HepG2 (cell line): Measurements from ENCODE around the gene TPGS1. TPM values are rescaled to one million over a fixed set of nuclear protein-coding genes. Genes with fewer than 3 reads are reported as not detected.

Source experiments
- ATF6 ChIP-seq: sonication (generic); formaldehyde crosslinking; conservative IDR thresholded peaks from 2 replicates; pipeline ENCODE4 v1.4.0; 2020; ENCODE audit warnings: missing genetic modification reagents
- GABPB1 ChIP-seq: IDR thresholded peaks from 2 replicates; pipeline ENCODE4 v1.6.1; 2016; ENCODE audit warnings: mild to moderate bottlenecking, missing genetic modification reagents, moderate library complexity, missing compliant biosample characterization
- KLF11 ChIP-seq: IDR thresholded peaks from 2 replicates; pipeline ENCODE4 v1.6.1; 2016; ENCODE audit warnings: missing compliant biosample characterization
- KMT2B ChIP-seq: IDR thresholded peaks from 2 replicates; pipeline ENCODE4 v1.6.1; 2016; ENCODE audit warnings: missing genetic modification reagents, missing compliant biosample characterization
- REPIN1 ChIP-seq: sonication (generic); formaldehyde crosslinking; IDR thresholded peaks from 2 replicates; pipeline ENCODE4 v1.8.0; 2022; ENCODE audit warnings: missing genetic modification reagents, low read depth, mild to moderate bottlenecking, borderline replicate concordance
- SOX13 ChIP-seq, 3 experiments: fragments of 450-650 bp in 1 of 3; sonication (generic) in 1 of 3; formaldehyde crosslinking in 1 of 3; IDR thresholded peaks in 2 of 3; conservative IDR thresholded peaks in 1 of 3; 2 replicates each; pipeline versions ENCODE4 v1.5.0 to v1.6.1; 2016 to 2020; ENCODE audit warnings: antibody characterized with exemption in 1 of 3, mild to moderate bottlenecking in 1 of 3, missing compliant biosample characterization in 1 of 3, missing genetic modification reagents in 1 of 3, moderate library complexity in 1 of 3
- ZFP90 ChIP-seq: sonication (generic); formaldehyde crosslinking; IDR thresholded peaks from 2 replicates; pipeline ENCODE4 v1.8.0; 2022; ENCODE audit warnings: missing genetic modification reagents, mild to moderate bottlenecking, inconsistent platforms, borderline replicate concordance
- ZKSCAN8 ChIP-seq: IDR thresholded peaks from 2 replicates; pipeline ENCODE4 v1.6.1; 2016; ENCODE audit warnings: borderline replicate concordance, missing genetic modification reagents, missing compliant biosample characterization
- ZNF10 ChIP-seq: sonication (generic); formaldehyde crosslinking; IDR thresholded peaks from 2 replicates; pipeline ENCODE4 v1.4.0; 2020; ENCODE audit warnings: mild to moderate bottlenecking, low read depth, missing genetic modification reagents, borderline replicate concordance
- ZNF18 ChIP-seq: sonication (generic); formaldehyde crosslinking; IDR thresholded peaks from 2 replicates; pipeline ENCODE4 v1.8.0; 2022; ENCODE audit warnings: mild to moderate bottlenecking, missing genetic modification reagents; ENCODE audit not compliant: insufficient replicate concordance
- ZNF563 ChIP-seq: sonication (generic); formaldehyde crosslinking; IDR thresholded peaks from 2 replicates; pipeline ENCODE4 v1.8.0; 2022; ENCODE audit warnings: mild to moderate bottlenecking, moderate library complexity, missing genetic modification reagents
- polyA plus RNA-seq, 8 experiments: library from polyadenylated mRNA; depleted of rRNA in 3 of 8; stranded (reverse) in 7 of 8; unstranded in 1 of 8; fragments of >200 nt; fragmentation: Illumina TruSeq in 4 of 8; extraction: Trizol in 4 of 8; gene quantifications; 2 replicates each; pipeline versions ENCODE4 v1.2.1 to v1.2.3, GENCODE V29; 2011 to 2016; ENCODE audit warnings: low read depth in 4 of 8, missing spikeins in 1 of 8, mixed read lengths in 1 of 8; ENCODE audit not compliant: insufficient read depth in 1 of 8
- total RNA-seq, 5 experiments: library from RNA; depleted of rRNA; stranded (reverse); fragments of >200 nt; fragmentation: Illumina TruSeq; extraction: Trizol; gene quantifications; 2 replicates each; pipeline ENCODE4 v1.2.3, GENCODE V29; 2016; ENCODE audit warnings: low read depth in 1 of 5
- TF ChIP-seq, protein P1 (sequence below): sonication (generic); formaldehyde crosslinking; IDR thresholded peaks from 2 replicates; pipeline ENCODE4 v1.4.0; 2020; ENCODE audit warnings: mild to moderate bottlenecking, missing genetic modification reagents, borderline replicate concordance

TPGS1 gene
- total and polyA plus RNA-seq, 2 of the 13 experiments (the other 11 are each of a cell fraction or from before 2014, with no cell fraction given): 1.1 to 6.2 TPM

DNA sequence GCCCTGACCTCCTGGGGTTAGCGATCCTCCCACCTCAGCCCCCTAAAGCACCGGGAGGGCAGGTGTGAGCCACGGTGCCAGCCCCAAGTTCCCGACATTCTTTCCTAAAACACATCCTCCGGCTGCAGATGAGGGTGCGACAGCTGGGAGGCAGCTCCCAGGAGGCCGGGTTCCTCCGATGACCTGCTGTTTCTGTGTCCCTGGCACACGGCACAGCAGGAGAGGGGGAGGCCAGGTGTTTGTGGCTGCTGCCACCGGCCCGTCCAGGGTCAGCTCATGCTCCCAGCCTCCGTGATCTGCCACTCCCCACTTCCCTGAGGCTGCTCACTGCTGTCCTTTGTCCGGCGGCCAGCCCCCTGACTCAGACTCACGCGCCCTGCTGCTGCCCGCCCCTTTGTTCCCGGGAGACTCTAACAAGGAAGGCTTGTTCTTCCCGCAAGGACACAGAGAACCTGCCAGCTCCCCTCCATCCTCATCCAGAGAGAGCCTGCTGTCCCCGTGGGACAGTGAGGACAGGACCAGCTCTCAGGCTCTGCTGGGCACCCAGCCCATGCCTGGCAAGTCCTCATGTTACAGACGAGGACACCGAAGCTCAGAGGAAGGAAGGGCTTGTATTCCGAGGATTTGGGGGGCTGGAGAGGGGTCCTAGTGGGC is 21.6 kb upstream of the TPGS1 start (continued):
- TF ChIP-seq ATF6 (CRISPR knock-in tag): no peak
- TF ChIP-seq ZNF563 (CRISPR knock-in tag): 0 out of 2 replicates have a peak, but pooled peaks have one; percentile 22
- no peak for TF ChIP-seq KLF11
- no peak for TF ChIP-seq ZNF18
- peak; percentile 36; the same call in 1 of the 2 replicates for TF ChIP-seq ZKSCAN8
- TF ChIP-seq ZNF10 (CRISPR knock-in tag): no peak
- peak; percentile 31; the same call in 1 of the 2 replicates for TF ChIP-seq GABPB1 (CRISPR knock-in tag)
- TF ChIP-seq SOX13 (IDR thresholded peaks at IDR 0.05): 0 out of 2 replicates have a peak, but pooled peaks have one; percentile 20
- peak in 1 of 2 experiments; percentile 83; a peak in 1 of 4 replicates for TF ChIP-seq SOX13 (CRISPR knock-in tag; conservative IDR thresholded peaks at IDR 0.05 in 1 of 2, IDR thresholded peaks at IDR 0.05 in 1 of 2)
- TF ChIP-seq, protein P1, sequence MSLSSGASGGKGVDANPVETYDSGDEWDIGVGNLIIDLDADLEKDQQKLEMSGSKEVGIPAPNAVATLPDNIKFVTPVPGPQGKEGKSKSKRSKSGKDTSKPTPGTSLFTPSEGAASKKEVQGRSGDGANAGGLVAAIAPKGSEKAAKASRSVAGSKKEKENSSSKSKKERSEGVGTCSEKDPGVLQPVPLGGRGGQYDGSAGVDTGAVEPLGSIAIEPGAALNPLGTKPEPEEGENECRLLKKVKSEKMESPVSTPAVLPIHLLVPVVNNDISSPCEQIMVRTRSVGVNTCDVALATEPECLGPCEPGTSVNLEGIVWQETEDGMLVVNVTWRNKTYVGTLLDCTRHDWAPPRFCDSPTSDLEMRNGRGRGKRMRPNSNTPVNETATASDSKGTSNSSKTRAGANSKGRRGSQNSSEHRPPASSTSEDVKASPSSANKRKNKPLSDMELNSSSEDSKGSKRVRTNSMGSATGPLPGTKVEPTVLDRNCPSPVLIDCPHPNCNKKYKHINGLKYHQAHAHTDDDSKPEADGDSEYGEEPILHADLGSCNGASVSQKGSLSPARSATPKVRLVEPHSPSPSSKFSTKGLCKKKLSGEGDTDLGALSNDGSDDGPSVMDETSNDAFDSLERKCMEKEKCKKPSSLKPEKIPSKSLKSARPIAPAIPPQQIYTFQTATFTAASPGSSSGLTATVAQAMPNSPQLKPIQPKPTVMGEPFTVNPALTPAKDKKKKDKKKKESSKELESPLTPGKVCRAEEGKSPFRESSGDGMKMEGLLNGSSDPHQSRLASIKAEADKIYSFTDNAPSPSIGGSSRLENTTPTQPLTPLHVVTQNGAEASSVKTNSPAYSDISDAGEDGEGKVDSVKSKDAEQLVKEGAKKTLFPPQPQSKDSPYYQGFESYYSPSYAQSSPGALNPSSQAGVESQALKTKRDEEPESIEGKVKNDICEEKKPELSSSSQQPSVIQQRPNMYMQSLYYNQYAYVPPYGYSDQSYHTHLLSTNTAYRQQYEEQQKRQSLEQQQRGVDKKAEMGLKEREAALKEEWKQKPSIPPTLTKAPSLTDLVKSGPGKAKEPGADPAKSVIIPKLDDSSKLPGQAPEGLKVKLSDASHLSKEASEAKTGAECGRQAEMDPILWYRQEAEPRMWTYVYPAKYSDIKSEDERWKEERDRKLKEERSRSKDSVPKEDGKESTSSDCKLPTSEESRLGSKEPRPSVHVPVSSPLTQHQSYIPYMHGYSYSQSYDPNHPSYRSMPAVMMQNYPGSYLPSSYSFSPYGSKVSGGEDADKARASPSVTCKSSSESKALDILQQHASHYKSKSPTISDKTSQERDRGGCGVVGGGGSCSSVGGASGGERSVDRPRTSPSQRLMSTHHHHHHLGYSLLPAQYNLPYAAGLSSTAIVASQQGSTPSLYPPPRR: 0 out of 2 replicates have a peak, but pooled peaks have one; percentile 42
- 0 out of 2 replicates have a peak, but pooled peaks have one; percentile 24 for TF ChIP-seq REPIN1 (CRISPR knock-in tag)
- TF ChIP-seq ZFP90 (CRISPR knock-in tag): no peak
- TF ChIP-seq KMT2B (CRISPR knock-in tag): no peak
